C1 segment of cervical spinal cord (tissue), 14 donors: ENCODE measurements around the gene TRIM45.
"Not testable (repeated sequence)": the region's sequence is repeated elsewhere in the genome, so short reads cannot be mapped to it uniquely, and the experiment has no call there.

Experiments
- DNase-seq, 14 donors: peaks; one replicate each; lab custom pipeline; 2025; lab: John Stamatoyannopoulos, UW

TRIM45 gene

GRCh38 chr1:117121589-117122329, at the start of gene TRIM45:
Gene TRIM45, minus strand, starts transcription at chr1:117121749. Its CDS starts 548 bp downstream, at chr1:117121201.
- DNase-seq, result peak; percentile 86 to 100 (median 98)

GRCh38 chr1:117169871-117170596, 48.5 kb upstream of the TRIM45 start:
- no peak for DNase-seq

DNA sequence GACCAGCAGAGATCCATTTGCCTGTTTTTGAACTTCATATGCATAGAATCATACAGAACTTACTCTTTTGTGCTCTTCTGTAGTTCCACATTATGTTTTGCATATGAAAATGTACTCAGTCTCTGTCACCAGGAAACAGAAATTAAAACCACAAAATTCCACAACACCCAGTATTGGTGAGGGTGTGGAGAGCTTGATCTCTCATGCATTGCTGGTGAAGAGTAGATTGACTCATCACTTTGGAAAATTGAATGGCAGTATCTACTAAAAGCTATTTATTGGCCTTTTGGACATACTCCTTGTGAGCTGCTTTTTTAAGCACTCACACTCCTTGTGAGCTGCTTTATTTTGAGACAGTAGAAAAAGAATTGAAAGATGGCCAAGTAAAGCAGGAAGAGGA, 45.9 kb upstream of the TRIM45 start:
- DNase-seq, result no peak

DNA sequence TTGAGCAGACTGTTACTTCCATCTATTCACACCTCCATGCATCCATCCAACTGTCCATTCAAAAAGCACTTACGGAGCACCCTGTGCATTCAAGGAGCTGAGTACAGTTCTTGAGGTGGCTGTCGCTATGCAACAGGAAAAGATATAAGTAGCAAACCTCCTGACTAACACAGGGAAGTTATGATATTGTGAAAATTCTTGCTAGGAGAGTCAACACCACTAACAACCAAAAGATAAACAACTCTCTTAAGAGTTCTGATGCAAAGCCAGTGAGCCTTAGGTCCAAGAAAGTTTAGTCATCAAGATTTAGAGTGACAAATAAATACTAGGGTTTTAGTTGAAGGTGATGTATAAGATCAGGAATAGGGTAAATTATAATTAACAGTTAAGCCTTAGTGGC, 44.5 kb upstream of the TRIM45 start:
- no peak for DNase-seq

GRCh38 chr1:117164209-117164608, 42.7 kb upstream of the TRIM45 start:
- DNase-seq, result no peak

DNA sequence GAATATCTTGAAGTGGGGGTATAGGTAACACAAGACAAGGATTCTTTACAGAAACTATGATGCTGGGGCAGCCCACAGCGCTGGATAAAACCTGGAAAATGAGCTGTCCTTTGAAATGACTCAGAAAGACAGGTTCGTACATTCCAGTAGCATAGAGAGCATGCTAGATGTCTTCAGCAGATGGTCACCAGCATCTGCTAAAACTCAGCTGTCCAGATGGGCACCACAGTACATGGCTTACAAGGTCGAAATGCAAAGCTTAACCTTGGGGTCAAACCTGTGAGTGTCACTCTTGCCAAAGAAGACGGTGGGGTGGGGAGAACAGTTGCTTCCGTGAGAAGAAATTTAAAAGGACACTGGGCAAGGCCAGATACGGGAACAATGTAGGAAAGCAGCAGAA, 41.3 kb upstream of the TRIM45 start:
- no peak for DNase-seq

GRCh38 chr1:117161887-117162286, 40.3 kb upstream of the TRIM45 start:
- DNase-seq, result no peak

GRCh38 chr1:117151305-117151704, 29.8 kb upstream of the TRIM45 start:
- DNase-seq, result not testable (repeated sequence)

DNA sequence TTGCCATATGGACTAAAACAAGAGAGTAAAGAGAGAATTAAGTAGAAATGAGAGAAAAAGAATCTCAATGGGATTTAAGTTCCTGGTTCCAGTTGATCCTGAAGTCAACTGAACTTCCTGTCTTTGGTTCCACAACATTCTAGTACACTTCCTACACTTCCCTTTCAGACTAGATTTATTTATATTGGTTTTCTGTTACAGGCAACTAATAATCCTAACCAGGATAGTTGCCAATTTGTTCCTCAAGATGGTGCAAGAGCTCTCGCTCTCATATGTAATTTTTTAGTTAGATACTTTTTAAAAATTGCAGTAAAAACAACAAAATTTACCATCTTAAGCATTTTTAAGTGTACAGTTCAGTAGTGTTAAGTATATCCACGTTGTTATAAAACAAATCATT, 28.8 kb upstream of the TRIM45 start:
- DNase-seq, result no peak

DNA sequence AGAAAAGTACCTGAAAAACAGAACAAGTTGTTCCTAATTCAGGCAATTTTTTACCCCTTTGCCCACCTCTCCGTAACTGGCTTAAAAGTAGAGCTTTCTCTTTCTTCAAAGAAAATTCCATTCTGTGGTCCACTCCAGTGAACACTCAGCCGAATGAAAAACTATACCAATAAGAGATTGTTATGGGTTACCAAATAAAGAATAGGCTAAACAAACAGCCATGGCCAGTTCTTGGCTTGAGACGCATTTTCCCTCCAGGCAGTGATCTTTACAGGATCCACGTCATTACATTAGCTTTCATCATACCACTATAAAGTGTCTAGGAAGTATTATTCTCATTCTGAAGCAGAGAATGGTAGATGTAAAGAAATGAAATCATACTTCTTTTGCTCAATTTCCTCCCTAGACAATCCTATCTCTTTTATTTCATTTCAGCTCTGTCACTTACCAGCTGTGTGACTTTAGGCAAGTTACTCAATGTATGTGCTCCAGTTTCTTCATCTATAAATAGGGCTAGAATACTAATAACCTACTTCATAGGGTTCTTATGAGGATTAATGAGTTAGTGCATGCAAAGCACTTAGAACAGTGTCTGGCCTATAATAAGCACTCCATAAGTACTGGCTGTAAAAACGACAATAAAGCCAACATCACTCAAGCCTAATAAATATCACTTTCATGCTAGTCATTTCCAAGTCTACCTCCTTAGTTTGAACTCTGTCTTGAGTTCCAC, 26.5 kb upstream of the TRIM45 start:
- no peak for DNase-seq

DNA sequence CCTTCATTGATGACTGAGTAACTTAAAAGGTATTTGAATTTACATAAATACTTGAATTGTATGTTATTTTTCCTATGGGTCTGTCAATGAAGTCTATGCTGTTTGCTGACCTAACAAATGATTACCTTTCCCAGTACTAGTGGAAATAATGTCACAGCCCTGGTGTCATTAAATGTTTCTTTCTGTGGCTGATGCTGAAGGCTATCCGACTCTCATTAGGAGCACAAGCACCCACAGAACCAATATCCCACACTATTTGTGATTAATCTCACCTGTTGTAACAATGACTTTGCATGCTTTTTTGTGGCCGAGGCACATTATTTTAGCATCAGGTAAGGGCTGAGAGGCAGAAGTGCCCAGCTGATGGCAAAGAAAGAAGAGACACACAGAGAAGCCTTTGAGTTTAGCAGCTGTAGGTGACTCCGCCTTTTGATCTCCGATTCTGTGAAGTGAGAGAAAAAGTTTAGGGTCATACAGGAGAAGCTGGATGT, 25.8 kb upstream of the TRIM45 start:
- no peak for DNase-seq

- DNase-seq, result no peak
These were observed 25.2 kb upstream of the TRIM45 start for GRCh38 chr1:117146575-117147340.

DNA sequence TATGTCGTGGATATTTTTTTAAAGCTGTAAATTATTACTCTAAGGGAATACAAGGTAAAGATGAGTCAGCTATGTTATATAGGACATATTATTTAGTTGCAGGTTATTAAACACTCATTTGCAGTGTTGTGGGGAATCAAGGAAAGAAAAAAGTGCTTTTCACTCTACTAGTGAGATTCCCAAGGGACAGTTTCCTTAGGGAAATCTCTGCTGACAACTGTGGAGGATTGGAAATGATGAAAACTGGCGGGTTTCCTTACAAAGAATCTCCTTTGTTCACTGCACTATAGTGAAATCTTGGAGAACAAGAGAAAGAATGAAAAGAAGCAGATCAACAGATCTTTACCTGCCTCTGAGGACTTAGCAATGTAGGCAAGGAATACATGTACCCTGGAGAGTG, 24.5 kb upstream of the TRIM45 start:
- no peak for DNase-seq

DNA sequence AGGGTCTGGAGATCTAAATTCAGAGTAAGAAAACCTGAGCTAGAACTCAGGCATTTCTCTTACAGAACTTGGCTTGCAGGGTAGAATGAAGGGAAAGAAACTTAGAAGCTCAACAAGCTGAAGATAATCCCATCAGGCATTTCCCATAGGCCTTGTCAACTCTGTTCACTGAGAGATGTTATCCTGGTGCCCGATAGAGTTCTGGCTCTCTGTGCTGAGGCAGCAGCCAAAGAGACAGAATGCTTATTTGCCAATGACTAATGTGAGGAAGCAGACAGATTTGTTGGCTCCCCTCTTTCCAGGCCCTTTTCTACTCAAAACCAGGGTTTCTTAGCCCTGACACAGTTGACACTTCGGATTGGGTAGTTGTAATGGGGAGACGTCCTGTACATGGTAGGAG, 22.3 kb upstream of the TRIM45 start:
- DNase-seq, result no peak

DNA sequence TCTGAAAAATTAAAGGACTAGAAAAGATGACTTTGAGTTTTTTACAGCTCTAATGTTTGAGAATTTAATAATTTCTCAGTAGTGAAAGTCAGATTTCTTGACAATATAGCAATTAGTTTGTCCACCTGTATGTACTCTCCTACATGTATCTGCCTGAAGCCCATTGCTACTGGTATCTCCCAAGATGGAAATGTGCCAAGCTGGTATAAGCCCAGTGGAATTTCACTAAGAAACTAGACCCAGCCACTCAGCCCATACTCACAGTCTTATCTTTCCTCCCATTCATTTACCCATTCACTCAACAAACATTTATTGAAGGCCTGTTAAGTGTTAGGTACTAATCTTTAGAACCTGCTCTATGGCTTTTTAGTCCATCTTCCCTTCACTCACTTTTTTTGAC, 21.6 kb upstream of the TRIM45 start:
- DNase-seq, result no peak

DNA sequence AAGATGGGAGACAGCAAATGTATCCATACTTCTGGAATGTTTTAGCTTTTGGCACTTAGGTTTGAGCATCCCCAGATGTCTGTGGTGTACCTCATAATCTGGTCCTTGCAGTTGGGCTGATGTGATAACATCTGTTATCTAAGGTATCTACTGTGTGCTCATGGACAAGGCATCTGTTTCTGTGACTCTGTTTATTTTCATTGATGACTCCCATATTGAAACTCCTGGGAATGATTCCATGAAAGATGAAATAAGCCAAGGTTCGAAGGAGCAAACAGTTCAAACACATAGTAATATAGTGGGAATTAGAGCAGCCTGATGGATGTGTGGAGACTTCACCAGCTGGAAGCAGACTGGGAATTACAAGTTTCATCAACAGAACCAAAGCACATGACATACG, 20.7 kb upstream of the TRIM45 start:
- no peak for DNase-seq

DNA sequence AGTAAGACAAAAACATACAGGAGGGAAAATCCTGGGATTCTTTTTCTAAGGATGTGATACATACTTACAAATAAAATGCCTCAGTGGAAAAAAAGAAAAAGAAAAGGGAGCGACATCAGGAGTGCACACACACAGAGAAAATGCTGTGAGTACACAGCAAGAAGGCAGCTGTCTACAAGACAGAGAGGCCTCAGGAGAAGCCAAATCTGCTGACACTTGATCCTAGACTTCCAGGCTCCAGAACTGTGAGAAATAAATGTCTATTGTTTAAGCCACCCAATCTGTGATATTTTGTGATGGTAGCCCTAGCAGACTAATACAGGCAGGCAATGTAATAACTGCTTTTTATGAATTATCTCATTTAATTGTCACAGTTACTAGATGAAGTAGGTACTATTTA, 17.0 kb upstream of the TRIM45 start:
- DNase-seq, result no peak

DNA sequence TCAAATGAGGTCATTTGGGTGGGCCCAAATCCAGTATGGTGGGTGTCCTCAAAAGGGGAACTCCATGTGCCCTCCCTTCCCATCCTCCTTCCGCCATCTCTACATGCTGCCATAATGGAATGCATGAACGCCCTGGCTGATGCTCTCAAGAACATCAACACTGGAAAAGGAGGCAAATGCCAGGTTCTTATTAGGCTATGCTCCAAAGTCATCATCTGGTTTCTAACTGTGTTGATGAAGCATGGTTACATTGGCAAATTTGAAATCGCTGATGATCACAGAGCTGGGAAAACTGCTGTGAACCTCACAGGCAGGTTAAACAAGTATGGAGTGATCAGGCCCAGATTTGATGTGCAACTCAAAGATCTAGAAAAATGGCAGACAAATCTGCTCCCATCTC, 16.6 kb upstream of the TRIM45 start:
- DNase-seq, result no peak

DNA sequence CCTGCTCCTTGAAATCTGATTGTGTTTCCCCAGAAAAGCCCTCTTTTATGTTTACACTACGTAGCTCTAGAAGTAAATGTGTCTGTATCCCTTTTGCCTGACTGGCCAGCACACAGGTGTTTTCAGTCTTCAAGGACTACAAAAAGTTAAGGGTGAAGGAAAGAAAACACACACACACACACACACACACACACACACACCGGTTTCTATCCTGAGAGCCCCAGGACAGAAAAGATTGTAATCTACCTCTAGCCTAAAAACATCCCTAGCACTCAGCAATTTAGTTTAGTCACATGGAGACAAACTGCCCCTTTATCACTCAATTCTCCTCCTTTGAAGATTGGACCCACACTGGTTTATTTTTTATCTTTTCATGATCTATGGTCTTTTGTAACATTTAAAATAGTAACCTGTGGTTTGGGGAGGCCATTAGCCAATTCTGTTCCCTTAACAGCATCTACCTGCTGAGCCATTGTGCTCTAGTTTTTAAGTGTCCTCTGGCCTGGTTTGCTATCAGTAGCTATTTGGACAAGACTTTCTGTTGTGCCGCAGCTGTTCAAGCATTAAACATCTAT, 15.8 kb upstream of the TRIM45 start:
- DNase-seq, result no peak

DNA sequence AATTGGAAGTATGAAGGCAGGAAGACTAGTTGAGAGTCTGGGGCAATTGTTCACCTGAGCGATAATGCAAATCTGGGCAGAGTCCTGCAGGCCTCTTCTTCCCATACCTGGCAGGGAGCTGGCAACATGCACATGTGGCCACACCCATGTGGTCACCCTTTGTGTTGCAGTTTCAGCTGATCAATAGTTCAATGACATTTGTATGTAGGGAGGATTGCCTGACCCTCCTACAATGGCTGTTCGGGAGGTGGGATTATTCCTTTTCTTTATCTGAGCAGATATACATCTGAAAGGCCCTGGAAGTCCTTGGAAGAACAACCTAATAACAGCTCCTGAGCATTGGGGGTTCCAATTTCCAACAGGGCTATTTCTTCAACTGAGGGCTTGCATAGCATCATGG, 15.2 kb upstream of the TRIM45 start:
- no peak for DNase-seq

- no peak for DNase-seq
These were observed 13.8 kb upstream of the TRIM45 start for GRCh38 chr1:117135329-117135728.
